ENCODE measurements around the gene BNIP3. TPM values are rescaled to one million over a fixed set of nuclear protein-coding genes. Genes with fewer than 3 reads are reported as not detected.
A peak's percentile ranks its signal among the peaks of the same experiment; 100 is the strongest.

The BNIP3 gene
- total RNA-seq, 1 experiment from 2014 or later: 57.1 TPM

- Histone ChIP-seq H3K4me2 (ENCODE audit: insufficient read depth, insufficient read length, low read length) (peak overlapping the region; percentile 46), H3K23ac (ENCODE audit: insufficient read length, low read depth, low read length) (no peak overlapping the region), H2BK120ac (ENCODE audit: low read depth, low read length, poor library complexity, severe bottlenecking) (no peak overlapping the region), H3K9ac (ENCODE audit: extremely low read depth, insufficient read length, low read length) (no peak overlapping the region), H3K23me2 (ENCODE audit: insufficient read length, low read depth, low read length, poor library complexity, severe bottlenecking) (peaks cover 11% of the 10 kb centered on the region), H3K4ac (ENCODE audit: low read depth, low read length) (no peak overlapping the region), H3K4me1 (ENCODE audit: insufficient read depth, low read length) (peaks cover 13% of the 10 kb centered on the region), H4K8ac (replicated peaks; ENCODE audit: insufficient read length, low read depth, low read length) (no peak overlapping the region), H3K14ac (ENCODE audit: insufficient read depth, low read length) (no peak overlapping the region), H3K56ac (ENCODE audit: insufficient read length, low read depth, low read length) (no peak overlapping the region), H3K79me1 (ENCODE audit: insufficient read depth, low read depth, low read length, poor library complexity, severe bottlenecking) (peaks cover 4% of the 10 kb centered on the region), H4K5ac (ENCODE audit: insufficient read length, low read depth, low read length) (no peak overlapping the region), H2BK15ac (ENCODE audit: low read depth, low read length) (no peak overlapping the region), H3K18ac (ENCODE audit: insufficient read length, low read depth, low read length) (no peak overlapping the region), H3K9me3 (ENCODE audit: control insufficient read depth, low read depth, low read length) (no peaks in the 10 kb centered on the region), H2AK5ac (ENCODE audit: insufficient read length, low read length) (no peak overlapping the region), H4K20me1 (ENCODE audit: control insufficient read depth, insufficient read depth, insufficient read length) (no peaks in the 10 kb centered on the region), H4K91ac (ENCODE audit: insufficient read length, low read depth, low read length) (no peak overlapping the region), H2BK20ac (ENCODE audit: low read depth, low read length, poor library complexity, severe bottlenecking) (no peak overlapping the region), H3K27ac (ENCODE audit: insufficient read length, low read depth, low read length) (no peak overlapping the region), H2BK12ac (ENCODE audit: insufficient read length, low read depth, low read length) (no peak overlapping the region), H2BK5ac (ENCODE audit: insufficient read length, low read length) (no peak overlapping the region), H3T11ph (ENCODE audit: low read length) (no peak overlapping the region), H2AFZ (ENCODE audit: low read length) (no peak overlapping the region), H3K79me2 (ENCODE audit: insufficient read depth, low read length) (peaks cover 4% of the 10 kb centered on the region; the same call in 1 of the 2 replicates), H3K27me3 (ENCODE audit: insufficient read depth, low read length) (peaks cover 9% of the 10 kb centered on the region; the same call in 1 of the 2 replicates)
- no peak for DNase-seq
- no CpG with 5 or more reads among the region's 8 CpGs for WGBS (ENCODE audit: extremely low coverage, insufficient read length, low lambda C conversion rate)
- no peak overlapping the region for H3K27ac Mint-ChIP-seq
- peak overlapping the region; percentile 74 to 82 for H3K4me3 Mint-ChIP-seq
- TF ChIP-seq, protein P1, sequence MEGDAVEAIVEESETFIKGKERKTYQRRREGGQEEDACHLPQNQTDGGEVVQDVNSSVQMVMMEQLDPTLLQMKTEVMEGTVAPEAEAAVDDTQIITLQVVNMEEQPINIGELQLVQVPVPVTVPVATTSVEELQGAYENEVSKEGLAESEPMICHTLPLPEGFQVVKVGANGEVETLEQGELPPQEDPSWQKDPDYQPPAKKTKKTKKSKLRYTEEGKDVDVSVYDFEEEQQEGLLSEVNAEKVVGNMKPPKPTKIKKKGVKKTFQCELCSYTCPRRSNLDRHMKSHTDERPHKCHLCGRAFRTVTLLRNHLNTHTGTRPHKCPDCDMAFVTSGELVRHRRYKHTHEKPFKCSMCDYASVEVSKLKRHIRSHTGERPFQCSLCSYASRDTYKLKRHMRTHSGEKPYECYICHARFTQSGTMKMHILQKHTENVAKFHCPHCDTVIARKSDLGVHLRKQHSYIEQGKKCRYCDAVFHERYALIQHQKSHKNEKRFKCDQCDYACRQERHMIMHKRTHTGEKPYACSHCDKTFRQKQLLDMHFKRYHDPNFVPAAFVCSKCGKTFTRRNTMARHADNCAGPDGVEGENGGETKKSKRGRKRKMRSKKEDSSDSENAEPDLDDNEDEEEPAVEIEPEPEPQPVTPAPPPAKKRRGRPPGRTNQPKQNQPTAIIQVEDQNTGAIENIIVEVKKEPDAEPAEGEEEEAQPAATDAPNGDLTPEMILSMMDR (conservative IDR thresholded peaks at IDR 0.05): no peak
- peaks cover 10 to 19% of the 10 kb centered on the region in 2 experiments; a peak in 4 of 5 replicates for H3K9me3 Mint-ChIP-seq
- peaks cover 31% of the 10 kb centered on the region for H3K27me3 Mint-ChIP-seq (ENCODE audit: low read depth)
- H3K36me3 Mint-ChIP-seq (ENCODE audit: insufficient read depth in 1 of 3, low read depth in 3 of 3): peaks cover 15 to 49% (median 21%) of the 10 kb centered on the region in 3 experiments
- H3K4me1 Mint-ChIP-seq: peaks cover 28 to 38% of the 10 kb centered on the region in 2 experiments
These were observed 1.4 kb downstream of the BNIP3 start for GRCh38 chr10:131980321-131980720.
